Stimulated activated CD8-positive, alpha-beta memory T cell treated with anti-CD3 and anti-CD28 coated beads, Interleukin-15, amount 100 ng/mL, for 48 hours (primary cell): ENCODE data around the gene KCND3.

ENCODE experiments used
- DNase-seq, 2 donors: peaks; one replicate each; pipeline ENCODE4 v3.0.0-alpha.2; 2020; ENCODE audit warnings: low read depth in 2 of 2

KCND3 gene

DNA sequence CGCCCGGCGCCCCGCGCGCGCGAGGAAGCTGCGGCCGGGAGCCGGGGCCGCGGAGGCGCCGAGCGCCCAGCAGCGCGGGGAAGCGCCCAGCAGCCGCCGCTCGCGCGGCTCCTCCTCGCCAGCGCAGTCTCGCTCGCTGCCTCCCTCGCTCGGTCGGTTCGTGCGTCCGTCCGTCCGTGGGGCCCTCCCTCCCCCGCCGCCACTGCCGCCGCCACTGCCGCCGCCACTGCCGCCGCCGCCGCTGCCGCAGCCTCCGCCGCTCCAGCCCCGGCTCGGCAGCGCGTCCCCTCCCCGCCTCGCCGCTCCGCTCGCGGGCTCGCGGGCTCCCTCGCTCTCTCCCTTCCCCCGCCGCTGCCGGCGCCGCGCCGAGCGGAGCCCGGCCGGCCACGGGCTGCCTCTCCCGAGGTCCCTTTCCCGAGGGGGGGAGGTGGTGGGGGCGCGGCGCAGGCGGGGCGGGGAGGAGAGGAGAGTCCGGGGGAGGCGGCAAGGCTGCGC, at the start of gene KCND3:
KCND3 (minus strand) TSS at position 138 of the 495 bp plus-strand sequence.
- no peak for DNase-seq

DNA sequence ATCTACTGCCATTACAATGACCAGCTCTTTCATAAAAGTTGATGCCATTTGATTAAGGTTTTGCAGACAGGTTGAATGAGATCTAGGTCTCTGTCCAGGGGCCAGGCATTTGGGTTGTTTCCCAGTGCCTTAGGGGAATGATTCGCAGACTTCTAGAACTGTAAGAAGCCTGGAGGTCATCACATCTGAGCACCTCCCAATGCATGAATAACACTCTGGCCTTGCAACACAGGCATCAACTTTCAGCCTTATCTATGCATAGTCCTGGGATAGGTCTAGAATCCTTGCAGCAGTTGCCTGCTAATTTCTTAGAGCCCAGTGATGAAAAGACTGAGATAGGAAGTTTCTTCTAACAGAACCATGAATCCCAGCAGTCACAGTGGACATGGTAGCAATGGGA, 44.8 kb upstream of the KCND3 start:
- DNase-seq, result no peak

DNA sequence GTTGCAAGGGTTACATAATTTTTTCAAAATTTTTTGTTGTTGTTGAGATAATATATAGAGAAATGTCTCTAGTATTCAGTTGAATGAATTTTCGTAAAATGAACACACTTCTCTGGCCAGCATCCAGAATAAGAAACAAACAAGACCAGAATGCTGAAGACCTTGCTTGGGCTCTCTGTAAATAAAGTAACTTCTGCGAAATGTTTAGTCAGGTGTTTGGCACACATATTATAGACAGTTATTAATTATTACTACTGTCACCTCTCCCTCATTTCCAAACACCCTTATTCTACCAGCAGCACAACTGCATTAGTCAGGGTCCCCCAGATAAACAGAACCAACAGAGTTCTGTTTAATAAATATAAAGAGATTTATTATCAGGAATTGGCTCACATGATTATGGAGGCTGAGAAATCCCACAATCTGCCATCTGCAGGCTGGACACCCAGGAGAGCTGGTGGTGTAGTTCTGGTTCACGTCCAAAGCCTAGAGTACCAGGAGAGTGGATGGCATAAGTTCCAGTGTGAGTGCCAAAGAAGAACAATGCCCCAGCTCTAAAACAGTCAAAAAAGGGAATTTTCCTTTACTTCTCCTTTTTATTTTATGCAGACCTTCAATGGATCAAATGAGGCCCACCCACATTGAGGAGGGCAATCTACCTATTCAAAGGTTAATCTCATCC, 44.1 kb upstream of the KCND3 start:
- no peak for DNase-seq

DNA sequence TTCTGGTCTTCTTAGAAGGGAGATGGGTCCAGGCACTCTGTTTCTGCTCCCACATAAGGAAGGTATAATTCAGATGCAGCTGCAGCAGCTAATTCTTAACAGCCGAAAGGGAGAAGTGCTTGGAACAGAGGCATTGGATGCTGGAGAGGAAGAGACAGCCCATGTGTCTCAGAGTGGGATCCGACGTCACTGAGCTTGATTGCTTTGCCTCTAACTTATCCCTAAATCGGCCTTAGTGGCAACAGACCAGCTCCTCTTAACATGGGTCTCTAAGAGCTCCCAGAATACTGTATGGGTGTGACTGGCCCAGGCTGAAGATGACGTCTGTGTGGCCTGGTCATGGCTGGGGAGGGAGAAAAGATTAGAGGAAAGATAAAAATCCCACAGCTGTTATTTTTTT, 40.7 kb upstream of the KCND3 start:
- DNase-seq, result no peak

DNA sequence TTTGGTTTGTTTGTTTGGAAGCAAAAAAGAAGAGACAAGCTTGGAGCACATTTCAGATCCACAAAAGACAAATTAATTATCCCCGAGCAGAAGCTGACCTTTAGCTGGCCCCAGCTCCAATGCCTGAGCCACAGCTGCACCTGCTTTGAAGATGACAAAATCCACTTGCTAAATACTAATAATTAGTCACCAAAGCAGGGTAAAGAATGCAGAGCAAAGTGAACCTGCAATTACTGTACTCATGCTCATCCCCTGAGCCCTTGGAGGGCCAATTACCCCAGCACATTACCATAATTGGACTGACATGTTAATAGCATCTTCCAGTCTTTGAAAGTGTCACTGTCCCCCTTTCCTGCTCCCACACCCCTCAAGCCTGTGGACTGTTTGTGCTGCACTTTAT, 38.2 kb upstream of the KCND3 start:
- no peak for DNase-seq

DNA sequence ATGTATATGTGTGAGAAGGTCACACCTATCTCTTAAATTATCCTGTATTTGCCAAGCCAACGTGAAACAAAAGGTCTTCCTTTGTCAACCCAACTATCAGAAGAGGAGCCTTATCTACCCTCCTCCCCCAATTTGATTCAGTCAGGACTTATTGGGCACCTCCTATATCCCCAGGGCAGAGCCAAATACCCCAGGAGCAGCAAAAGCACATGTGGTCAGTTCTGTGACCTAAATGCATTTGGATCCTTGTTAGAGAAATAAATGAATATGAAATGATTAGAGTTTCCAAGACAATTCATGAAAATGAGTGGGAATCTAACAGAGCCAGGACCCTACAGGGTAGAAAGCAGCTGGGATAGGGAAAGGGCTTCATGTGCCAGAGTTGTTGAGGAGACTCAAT, 37.0 kb upstream of the KCND3 start:
- DNase-seq, result no peak

DNA sequence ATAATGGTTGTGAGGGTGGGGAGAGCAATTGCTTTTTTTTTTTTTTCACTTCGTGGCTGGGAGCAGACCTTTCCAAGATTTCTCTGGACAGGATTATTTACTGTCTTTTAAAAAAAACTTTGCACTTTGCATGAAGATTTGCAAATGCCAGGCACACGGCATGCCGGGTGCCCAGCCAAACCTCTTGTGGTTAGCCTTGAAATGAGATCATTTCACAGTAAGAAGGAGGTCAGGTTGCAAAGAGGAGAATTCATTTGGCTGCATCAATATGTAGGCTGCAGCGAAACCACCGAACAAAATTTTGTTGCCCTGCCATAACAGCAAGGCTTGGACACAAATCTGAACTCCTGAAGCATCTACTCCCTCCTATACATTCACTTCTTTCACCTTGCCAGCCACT, 36.5 kb upstream of the KCND3 start:
- no peak for DNase-seq

DNA sequence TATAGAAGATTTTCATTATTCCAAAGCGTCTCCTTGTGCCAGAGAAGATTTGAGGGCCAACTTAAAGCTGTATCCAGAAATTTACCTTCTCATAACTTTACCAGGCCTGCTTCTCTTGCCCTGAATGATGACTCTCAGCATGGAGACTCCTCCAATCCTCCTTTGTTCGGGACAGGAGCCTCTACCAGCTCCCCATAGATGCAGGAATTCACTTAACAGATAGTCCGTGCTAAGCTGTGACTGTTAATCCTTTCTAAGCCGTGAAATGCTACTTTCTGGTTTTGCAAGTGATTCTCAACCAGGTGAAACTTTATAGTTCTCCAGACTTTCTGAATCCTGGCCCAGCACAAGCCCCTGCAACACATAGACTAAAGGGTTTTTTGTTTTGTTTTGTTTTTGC, 31.8 kb upstream of the KCND3 start:
- DNase-seq, result no peak

DNA sequence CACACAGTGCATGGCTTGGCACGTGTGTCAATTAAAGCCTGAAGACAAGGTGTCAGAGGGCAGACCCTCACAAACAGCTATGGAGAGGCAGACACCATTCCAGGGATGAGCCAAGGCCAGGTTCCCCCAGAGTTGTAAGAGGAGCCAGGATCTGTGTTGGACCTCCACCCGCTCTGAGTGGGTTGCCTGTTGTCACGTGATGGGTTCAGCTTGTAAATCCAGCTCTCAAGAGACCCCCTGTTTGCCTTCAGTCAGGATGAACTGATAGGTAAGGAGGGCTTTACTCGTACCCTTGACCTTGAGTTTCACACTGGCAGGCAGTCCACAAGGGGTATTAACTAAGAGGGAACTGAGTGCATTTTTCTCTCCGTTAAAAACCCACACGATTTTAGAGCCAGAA, 27.7 kb upstream of the KCND3 start:
- DNase-seq, result no peak

DNA sequence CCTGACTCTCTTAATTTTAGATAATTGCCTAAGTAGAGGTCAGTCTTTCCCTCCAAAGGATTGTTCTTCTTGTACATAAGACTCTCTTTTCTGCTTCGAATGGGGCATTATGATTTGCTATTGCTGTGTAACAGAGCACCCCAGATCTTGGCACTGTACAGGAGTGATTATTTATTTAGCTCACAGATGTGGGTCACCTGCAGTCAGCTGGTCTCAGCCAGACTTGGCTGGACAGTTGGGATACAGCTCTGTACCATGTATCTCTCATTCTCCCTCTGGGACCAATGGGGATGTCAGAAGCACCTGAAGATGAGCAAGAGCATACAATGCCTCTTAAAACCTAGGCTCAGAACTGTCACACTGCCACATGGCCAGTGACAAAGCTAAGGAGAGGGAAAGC, 23.4 kb upstream of the KCND3 start:
- DNase-seq, result no peak

DNA sequence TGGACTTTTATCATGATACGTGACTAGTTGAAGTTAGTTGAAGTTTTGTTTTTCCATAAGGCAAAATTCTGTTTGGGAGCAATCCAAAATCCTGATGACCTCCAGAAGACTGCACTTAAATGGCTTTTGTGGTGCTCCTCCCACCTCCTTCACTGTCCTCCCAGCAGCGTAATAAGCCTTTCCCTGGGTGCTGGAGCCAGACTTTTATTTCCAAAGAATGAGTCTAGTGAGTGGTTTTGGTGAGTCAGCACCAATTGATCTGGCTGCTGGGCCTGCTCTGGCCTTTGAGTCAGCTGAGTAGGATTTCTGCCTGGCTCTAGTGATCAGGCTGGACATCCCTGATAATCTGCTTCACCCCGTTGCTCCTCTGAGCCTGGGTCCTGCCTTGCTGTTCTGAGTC, 21.7 kb upstream of the KCND3 start:
- no peak for DNase-seq

DNA sequence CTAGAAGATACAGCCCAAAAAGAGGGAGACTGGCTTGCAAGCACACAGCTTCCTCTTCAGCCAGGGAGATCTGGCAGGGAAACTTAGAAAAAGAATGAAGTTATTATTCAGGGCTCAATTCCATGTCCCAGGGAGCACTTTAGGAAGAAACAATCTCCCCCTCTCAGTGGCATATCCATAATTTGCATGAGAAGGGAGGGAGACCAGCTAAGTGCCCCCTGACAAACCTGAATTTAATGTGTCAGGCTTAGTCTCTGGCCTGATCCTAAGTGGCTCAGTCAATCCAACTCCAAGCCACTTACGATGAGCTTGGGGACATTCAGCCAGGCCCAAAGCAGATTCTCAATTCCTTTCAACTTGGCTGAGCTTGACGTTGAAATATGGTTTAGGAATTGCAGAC, 17.7 kb upstream of the KCND3 start:
- no peak for DNase-seq

DNA sequence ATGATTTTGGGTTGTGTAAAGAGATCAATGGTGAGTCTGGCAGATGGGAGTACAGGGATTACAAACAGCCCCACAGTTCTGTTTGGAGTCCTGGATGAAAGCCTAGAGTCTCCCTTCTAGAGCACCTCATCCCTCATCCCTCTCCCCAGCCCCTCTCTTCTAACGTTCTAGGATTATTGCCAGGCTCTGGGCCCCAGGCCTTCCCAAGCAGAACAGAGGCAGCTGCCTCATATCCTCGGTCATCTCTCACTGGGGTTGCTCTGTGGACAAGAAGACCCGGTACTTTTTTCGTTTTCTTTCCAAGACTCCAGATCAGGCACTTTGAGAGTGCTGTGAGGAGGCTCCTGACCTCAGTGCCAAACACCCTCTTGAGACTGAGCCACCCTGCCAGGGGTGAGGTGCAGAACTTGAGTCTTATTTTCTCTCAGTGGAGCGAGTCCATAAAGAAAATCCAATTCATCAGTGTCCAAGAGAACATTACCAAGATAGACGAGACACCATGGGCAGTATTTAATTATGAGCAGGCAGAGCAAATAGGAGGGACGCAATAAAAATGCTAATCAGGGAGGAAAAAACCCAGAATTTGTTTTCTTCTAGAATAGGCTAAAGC, 17.1 kb upstream of the KCND3 start:
- no peak for DNase-seq

DNA sequence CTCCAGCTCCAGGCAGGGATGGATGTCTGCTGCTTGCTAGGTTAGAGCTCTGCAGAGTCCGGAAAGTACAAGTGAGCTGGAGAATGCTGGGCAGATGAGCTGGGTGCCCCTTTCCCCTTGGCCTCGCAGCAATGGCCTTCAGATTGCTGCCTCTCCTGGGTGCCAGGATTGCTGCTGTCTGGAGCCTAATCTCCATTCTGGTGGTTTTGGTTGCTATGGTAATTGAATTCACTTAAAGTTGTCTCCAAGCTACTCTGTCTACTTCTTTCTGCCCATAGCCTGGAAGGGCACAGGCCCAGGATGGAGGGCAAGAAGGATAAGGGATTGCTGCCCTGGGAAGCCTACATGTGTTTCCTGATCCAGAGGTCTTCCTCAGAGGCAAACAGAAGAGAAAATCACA, 14.6 kb upstream of the KCND3 start:
- no peak for DNase-seq

DNA sequence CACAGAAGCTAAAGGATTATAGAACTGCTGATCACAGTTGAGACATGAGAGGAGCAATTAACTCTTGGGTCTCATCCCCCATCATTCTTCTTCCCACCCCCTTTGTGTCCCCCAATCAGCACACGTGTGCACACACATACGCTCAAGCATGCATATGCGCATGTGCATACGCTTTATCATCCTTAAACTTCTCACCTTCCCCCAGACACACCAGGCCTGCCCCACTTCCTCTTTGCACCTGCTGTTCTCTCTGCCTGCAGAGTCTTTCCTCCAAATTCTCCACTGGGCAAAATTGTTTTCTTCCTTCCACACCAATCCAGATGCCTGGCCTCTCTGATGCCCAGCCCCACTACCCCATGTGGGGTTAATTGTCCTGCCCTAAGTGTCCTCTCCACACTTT, 13.0 kb upstream of the KCND3 start:
- DNase-seq, result no peak

DNA sequence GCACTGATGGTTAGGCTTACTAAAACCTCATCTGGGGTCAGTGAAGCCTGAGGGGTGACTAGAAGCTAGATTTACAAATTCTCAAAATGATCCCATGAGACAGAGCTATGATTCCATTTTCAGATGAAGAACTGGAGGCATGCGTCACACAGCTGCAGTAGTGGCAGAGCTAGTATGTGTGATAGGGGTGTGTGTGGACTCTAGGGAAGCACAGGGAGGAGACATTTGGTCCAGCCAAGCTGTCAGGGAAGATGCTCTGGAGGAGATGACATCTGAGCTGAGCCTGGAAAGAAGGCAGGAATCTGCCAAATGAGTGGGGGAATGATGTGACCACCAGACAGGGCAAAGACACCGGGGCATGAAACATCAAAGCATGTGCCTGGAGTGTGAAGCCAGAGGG, 12.0 kb upstream of the KCND3 start:
- no peak for DNase-seq

DNA sequence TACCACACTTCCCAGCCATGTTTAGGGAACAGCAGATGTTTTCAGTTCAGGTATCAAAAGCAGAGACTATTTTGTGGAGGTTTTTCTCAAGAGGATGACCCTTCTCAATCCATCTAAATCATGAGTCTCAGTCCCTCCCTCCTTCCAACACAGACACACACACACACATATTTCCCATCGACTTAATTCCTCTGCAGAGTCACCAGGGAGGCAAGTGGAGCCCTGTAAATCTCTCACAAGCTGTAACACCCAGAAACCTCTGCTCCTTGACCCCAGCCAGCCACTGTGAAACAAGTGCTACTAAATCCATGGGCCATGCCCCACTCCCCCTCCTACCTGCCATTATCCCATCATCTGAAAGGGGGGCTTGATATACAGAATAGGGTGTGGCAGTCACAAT, 10.6 kb upstream of the KCND3 start:
- DNase-seq, result no peak

DNA sequence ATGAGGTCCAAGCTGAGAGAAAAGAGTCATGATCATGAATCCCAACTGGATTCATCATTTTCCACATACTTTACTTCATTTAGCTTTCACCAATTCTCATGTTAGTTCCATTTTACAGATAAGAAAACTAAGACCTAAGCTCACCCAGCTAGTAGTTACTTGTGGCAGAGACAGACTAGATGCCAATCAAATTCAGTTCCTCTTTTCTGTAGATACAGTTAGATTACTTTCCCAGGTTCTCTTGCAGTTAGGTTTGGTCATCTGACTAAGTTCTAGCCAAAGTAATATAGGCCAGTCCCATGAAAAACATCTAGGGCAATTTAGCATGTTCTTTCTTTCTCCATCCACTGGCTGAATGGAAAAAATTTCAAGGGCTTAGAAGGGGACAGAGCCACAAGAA, 8.9 kb upstream of the KCND3 start:
- DNase-seq, result no peak

DNA sequence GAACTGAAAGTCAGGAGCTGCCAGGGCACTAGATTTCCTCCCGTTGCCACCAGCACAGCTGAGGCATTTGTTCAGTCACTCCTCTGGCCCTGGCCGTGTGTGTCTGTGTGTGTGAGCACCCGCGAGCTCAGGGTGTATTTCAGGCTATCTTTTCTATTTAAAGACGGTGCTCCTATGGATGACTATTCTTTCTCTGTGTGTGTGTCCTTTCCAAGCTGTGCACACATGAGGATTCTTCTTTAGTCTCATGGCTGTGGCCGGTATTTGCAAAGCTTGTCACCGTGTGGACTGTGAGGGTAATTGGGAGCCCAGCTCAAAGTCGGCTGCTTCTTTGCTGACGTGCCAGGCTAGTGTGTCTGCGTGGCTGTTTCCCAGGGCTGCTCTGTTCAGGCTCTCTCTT, 3.0 kb upstream of the KCND3 start:
- no peak for DNase-seq

DNA sequence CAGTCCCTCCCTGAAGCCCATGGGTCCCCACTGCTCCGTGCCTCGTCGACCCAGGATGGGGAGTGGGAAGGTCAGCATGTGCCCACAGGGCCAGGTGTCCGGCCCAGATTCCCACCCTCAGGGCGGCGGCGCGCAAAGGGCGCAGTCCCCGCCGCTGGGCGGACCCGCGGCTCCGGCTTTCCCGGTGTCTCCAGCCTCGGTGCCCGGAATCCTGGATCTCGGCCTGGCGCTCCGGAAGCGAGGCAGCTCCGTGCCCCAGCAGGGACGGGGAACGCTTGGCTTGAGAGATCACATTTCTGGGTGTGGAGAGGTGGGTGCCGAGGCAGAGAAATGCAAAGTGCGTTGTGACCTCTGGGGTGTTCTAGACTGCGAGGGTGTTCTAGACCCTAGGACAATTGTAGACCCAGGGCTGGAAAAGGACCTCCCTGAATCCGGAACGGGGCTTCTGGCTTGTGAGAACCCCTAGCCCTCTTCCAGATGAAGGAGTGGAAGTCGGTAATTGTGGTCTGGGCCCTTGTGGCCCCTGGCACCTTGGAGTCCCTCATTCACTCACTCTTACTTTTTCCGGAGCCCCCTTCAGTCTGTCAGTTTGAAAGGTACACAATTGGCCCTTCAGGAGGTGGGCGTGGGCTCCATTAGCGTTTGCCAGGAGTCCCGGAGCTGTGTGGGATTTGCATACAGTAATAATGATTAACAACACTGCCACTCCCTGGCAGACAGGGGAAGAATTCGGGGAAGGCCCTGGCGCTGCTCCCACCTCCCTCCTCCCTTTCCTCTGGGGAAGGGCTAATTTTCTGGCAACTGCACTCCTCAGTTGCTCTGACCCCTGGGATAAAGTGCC, 1.6 kb upstream of the KCND3 start:
- no peak for DNase-seq

DNA sequence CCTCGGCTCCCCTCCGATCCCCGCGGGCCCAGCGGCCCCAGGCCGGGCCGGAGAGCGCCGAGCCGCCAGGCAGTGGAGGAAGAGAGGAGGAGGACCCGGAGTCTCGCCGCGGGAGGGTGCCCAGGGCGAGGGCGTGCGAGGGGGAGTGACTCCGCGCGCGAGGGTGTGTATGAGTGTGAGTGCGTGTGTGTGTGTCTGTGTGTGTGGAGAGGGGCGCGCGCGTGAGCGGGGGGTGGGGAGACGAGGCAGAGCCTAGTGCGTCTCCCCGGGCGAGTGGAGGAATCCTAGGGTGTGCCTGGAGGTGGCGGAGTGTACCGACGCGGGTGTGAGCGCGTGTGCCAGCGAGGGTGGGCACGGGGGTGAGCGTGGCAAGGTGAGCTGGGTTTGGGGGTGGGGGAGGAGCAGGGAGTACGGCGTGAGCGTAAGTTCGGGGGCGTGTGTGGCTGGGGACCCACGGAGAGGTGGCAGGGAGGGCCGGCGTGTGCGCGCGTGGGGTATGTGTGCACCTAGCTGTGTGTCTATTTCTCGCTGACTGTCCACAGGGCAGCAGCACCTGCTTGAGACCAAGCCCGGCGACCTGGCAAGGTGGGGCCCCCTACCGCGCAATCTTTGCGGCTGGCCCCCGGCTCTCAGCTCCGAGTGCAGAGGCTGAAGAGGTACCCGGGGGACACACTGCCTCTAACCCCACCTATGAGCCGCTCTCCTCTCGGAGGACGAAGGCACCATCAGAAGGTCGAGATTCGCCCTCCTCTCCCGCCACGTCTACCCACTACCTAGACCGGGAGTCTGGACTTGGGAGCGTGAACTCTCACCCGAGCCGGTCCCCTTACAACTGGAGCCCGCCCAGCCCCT, 784 bp upstream of the KCND3 start:
- no peak for DNase-seq
